Thoracic aorta (tissue), 2 donors: ENCODE results near the gene LCE1D. TPM values are rescaled to one million over a fixed set of nuclear protein-coding genes. Genes with fewer than 3 reads are reported as not detected.

Source experiments
- ATAC-seq: fragments of 150-250 bp; one replicate; pipeline ENCODE4 v1.8.0; 2017; ENCODE audit warnings: low read depth; ENCODE audit not compliant: insufficient number of reproducible peaks, low FRiP score
- DNase-seq: peaks from one replicate; pipeline ENCODE4 v3.0.0-alpha.2; 2020; ENCODE audit warnings: low spot score
- H3K27ac ChIP-seq, 2 donors: fragments of 200-600 bp; sonication (generic); 1 replicate in 1 of 2; 2 replicates in 1 of 2; pipeline ENCODE4 v1.5.1; 2016; ENCODE audit warnings: mild to moderate bottlenecking in 2 of 2, moderate library complexity in 2 of 2
- H3K27me3 ChIP-seq: fragments of 200-600 bp; sonication (generic); replicated peaks from 2 replicates; pipeline ENCODE4 v1.6.0; 2016; ENCODE audit warnings: mild to moderate bottlenecking; ENCODE audit not compliant: insufficient read depth
- H3K36me3 ChIP-seq: fragments of 200-600 bp; sonication (generic); one replicate; pipeline ENCODE4 v1.5.1; 2016
- H3K4me1 ChIP-seq, 2 donors: fragments of 200-600 bp; sonication (generic); 1 replicate in 1 of 2; 2 replicates in 1 of 2; pipeline versions ENCODE4 v1.5.1 to v1.6.0; 2016; ENCODE audit warnings: low read depth in 2 of 2, mild to moderate bottlenecking in 1 of 2; ENCODE audit not compliant: control insufficient read depth in 1 of 2
- H3K4me3 ChIP-seq: fragments of 200-600 bp; sonication (generic); 2 replicates; pipeline ENCODE4 v1.5.1; 2016; ENCODE audit warnings: mild to moderate bottlenecking
- H3K9me3 ChIP-seq: fragments of 200-600 bp; sonication (generic); 2 replicates; pipeline ENCODE4 v1.5.1; 2016
- CTCF ChIP-seq: fragments of 200-600 bp; sonication (generic); IDR thresholded peaks from one replicate; pipeline ENCODE4 v1.5.1; 2019; ENCODE audit warnings: antibody characterized with exemption
- total RNA-seq, 2 donors: library from RNA; depleted of rRNA; stranded (reverse); fragments of >200 nt; gene quantifications; one replicate each; pipeline versions ENCODE4 v1.1.0 to v1.2.3, GENCODE V29; 2016

Gene LCE1D
- total RNA-seq, 2 donors from 2014 or later = not detected

- Histone ChIP-seq H3K9me3 (no peaks in the 10 kb centered on the region), H3K27ac (no peak within 1 kb of the TSS), H3K4me3 (no peak within 1 kb of the TSS), H3K4me1 (no peaks in the 10 kb centered on the region), H3K36me3 (no peaks in the 10 kb centered on the region), H3K27me3 (no peaks in the 10 kb centered on the region)
- DNase-seq = no peak
- no peak for TF ChIP-seq CTCF
- ATAC-seq = no peak
These were observed 38.8 kb upstream of the LCE1D start, which contains the start of gene KPRP for GRCh38 chr1:152757747-152758146. KPRP (plus strand) TSS chr1:152758025; CDS start chr1:152759589, 1,564 bp downstream.

GRCh38 chr1:152758636-152759035, 37.9 kb upstream of the LCE1D start:
- Histone ChIP-seq H3K4me3 (no peak overlapping the region), H3K27ac (no peak overlapping the region), H3K36me3 (no peaks in the 10 kb centered on the region), H3K9me3 (no peaks in the 10 kb centered on the region), H3K27me3 (no peaks in the 10 kb centered on the region), H3K4me1 (no peaks in the 10 kb centered on the region)
- ATAC-seq (no peak), DNase-seq (no peak)
- TF ChIP-seq CTCF = no peak

DNA sequence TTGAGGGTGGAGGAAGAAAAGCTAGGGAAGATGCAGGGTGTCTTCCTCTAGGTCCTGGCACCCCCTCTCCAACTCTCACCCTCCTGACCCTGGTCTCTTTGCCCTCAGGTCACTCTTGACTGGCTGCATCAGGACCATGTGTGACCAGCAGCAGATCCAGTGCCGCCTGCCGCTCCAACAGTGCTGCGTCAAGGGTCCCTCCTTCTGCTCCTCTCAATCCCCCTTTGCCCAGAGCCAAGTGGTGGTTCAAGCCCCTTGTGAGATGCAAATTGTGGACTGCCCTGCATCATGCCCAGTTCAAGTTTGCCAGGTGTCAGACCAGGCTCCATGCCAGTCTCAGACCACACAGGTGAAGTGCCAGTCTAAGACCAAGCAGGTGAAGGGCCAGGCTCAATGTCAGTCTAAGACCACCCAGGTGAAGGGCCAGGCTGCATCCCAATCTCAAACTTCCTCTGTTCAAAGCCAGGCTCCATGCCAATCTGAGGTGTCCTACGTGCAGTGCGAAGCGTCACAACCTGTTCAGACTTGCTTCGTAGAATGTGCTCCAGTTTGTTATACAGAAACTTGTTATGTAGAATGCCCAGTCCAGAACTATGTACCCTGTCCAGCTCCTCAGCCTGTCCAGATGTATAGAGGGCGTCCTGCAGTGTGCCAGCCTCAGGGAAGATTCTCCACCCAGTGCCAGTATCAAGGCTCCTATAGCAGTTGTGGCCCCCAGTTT, 36.9 kb upstream of the LCE1D start:
- TF ChIP-seq CTCF = no peak
- Histone ChIP-seq H3K27ac (no peak overlapping the region), H3K36me3 (no peaks in the 10 kb centered on the region), H3K9me3 (no peaks in the 10 kb centered on the region), H3K4me3 (no peak overlapping the region), H3K4me1 (no peaks in the 10 kb centered on the region), H3K27me3 (no peaks in the 10 kb centered on the region)
- DNase-seq (no peak), ATAC-seq (no peak)

DNA sequence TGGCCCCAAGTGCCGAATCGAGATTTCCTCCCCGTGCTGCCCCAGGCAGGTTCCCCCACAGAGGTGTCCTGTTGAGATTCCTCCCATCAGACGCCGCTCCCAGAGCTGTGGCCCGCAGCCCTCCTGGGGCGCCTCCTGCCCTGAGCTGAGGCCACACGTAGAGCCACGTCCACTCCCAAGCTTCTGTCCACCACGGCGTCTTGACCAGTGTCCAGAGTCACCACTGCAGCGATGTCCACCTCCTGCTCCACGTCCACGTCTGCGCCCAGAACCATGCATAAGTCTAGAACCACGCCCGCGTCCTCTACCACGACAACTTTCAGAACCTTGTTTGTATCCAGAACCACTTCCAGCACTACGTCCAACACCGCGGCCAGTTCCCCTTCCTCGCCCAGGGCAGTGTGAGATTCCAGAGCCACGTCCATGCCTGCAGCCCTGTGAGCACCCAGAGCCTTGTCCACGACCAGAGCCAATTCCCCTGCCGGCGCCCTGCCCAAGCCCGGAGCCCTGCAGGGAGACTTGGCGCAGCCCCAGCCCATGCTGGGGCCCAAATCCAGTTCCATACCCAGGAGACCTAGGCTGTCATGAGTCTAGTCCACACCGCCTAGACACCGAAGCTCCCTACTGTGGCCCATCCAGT, 35.9 kb upstream of the LCE1D start:
- Histone ChIP-seq H3K4me3 (no peak overlapping the region), H3K36me3 (no peaks in the 10 kb centered on the region), H3K27me3 (no peaks in the 10 kb centered on the region), H3K27ac (no peak overlapping the region), H3K4me1 (no peaks in the 10 kb centered on the region), H3K9me3 (no peaks in the 10 kb centered on the region)
- no peak for TF ChIP-seq CTCF
- ATAC-seq = no peak
- DNase-seq = no peak

- Histone ChIP-seq H3K27me3 (no peaks in the 10 kb centered on the region), H3K9me3 (no peaks in the 10 kb centered on the region), H3K36me3 (no peaks in the 10 kb centered on the region), H3K4me3 (no peak overlapping the region), H3K4me1 (no peaks in the 10 kb centered on the region), H3K27ac (no peak overlapping the region)
- ATAC-seq = no peak
- DNase-seq = no peak
- no peak for TF ChIP-seq CTCF
These were observed 34.8 kb upstream of the LCE1D start for GRCh38 chr1:152761609-152762213.
